GM19099 (cell line): ENCODE data around the gene ASTN2.

Source experiments
- POLR2A ChIP-seq: IDR thresholded peaks from 3 replicates; pipeline ENCODE4 v1.6.1; 2011; ENCODE audit warnings: low read depth; ENCODE audit not compliant: insufficient read length; ENCODE audit errors: extremely low read depth

Gene ASTN2

DNA sequence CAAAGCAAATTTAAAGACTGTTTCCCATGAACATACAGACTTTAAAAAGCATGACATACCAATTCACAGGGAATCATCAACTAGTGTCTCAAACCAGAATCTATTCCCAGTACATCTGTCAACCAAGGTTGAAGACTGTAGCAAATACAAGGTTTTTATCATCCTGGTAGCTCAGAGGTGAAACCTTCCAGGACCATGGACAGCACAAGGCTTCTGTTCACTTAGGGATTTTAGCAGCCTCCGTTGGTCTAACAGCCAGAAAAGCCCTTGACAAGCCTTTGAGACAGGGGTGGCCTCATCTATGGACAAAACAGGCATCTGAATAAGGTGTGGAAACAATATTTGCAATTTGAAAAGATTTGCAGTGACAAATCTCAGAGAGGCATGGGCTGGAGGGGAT, 608.8 kb downstream of the ASTN2 start:
- TF ChIP-seq POLR2A, result no peak

DNA sequence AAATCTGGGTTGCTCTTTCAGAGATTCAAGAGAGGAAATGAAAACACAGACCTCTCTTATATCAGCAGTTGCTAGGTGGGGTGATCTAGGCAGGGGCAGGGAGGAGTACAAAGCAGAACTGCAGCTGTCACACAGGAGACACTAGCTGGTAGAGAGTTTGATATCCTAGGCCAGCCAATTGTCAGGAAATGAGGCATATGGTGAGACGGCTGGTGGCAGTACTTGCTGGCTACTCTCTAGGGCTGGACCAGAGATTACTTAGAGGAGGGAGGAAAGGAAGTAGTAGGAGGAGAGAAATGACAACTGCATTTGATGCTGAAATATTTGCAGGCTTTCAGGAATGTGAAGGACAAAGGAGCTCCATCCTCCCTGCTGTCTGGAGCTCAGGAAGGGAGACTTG, 614.0 kb downstream of the ASTN2 start:
- TF ChIP-seq POLR2A, result no peak

DNA sequence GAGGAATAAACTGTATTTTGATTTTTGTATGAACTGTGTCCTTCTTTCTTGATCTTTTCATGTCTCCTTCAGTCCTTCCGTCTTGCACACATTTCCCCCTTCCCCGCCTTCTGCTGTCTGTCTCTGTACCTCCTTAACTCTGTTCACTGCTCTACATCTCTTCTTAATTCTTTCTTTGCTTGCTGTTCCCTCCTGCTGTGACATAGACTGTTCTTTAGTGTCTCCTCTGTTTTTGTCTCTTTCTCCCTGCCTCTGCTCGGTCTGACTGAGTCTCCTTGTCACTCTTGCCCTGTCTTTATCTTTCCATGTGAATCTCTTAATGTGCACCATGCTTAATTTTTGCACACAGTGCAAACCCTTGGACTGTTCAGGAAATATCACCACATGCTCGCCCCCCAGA, 614.8 kb downstream of the ASTN2 start:
- TF ChIP-seq POLR2A, result no peak

DNA sequence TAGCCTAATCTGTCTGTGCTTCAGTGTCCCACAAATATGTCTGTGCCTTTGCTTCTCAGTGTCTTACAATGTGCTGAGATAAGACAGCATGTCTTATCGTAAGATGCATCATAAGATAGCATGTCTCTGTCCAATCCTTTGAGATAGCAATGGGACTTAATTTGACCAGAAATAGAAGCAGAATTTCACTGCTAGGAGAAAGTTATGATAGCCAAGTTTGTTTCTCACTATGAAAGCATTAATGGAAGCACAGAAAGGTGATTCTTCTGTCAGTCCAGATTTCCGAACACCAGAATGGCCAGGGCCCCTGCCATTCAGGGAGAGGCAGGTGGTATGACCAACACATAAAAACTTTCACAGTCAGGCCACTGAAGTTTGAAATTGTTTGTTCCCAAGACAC, 616.3 kb downstream of the ASTN2 start:
- TF ChIP-seq POLR2A, result no peak

DNA sequence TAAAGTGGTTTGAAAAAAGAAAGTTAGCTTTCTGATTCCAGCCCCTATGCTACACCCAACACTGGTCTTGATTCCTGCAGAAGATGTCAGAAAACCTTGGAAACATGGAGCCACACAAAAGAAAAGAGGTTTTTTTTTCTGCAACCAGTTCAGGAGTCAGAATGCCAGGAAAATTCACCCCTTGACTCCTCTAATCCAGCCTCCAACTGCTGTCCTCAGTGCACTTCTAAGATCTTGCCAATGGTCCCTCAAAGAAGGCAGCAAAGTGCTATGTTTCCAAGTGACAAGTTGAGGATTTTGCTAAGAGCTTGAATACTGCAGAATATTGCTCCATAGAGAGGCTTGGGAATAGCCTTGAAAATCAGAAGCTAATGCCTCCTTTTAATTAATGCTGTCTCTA, 617.6 kb downstream of the ASTN2 start:
- no peak for TF ChIP-seq POLR2A

DNA sequence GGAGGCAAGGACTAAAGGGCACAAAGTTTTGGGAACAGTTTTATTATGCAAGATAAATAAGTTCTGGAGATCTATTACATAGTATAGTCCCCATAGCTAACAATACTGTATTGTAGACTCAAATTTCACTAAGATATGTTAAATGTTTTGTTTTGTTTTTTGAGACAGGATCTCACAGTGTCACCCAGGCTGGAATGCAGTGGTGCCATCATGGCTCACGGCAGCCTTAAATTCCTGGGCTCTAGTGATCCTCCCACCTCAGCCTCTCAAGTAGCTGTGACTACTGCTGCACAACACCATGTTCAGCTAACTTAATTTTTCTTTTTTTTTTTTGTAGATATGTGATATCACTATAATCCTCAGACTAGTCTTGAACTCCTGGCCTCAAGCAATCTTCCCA, 618.2 kb downstream of the ASTN2 start:
- TF ChIP-seq POLR2A, result no peak

DNA sequence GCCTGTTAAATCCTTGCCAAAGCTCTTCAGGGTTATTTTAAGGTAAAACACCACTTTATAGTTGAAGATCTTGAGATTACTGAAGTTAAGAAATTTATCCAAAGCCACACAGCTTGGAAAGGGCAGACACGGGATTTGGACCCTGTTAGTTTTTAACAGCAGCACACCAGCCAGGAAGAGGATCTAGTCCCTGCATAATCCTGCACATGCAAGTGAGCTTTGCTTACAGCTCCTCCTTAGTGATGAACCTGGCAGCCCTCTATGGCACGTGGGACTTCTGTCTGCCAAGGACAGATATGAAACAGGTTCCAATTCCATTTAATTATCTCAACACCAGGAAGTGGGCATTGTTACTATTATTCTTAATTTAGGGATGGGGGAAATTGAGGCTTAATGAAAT, 619.0 kb downstream of the ASTN2 start:
- no peak for TF ChIP-seq POLR2A

DNA sequence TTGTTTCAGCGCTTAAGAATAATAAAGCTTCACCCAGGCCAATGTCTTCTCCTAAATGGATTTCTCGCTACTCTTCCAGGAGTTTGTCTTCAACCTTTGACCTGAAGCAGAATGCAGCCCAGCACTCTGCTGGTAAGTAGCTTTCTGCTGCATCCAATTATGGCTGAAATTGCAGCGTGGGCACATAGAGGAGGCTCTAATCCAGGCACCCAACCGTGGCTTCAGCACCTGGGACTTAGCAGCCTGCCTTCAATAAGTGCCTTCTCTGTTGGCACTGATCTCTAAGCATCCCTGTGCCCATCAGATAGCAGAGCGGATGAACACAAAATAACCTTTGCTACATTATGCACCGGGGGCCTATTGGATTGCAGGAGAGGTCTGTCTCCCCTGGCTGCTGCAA, 622.6 kb downstream of the ASTN2 start:
- TF ChIP-seq POLR2A, result no peak

DNA sequence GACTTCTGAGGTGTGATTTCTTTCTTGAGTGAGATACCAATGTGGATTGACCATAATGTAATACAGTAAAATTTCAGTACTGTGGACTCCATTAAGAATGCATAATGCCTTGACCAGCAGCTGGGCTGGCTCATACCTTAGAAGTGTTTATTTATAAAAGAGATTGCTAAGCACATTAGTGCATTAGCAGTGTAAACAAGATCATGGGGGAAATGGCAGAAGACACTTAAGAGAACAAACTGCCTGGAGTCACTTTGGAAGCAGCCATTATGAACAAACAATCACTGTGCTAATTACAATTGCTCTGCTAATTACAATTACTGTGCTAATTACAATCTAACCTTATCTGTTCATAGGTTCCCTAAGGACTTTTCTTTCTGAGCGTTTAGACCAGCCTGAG, 623.5 kb downstream of the ASTN2 start:
- TF ChIP-seq POLR2A, result no peak

DNA sequence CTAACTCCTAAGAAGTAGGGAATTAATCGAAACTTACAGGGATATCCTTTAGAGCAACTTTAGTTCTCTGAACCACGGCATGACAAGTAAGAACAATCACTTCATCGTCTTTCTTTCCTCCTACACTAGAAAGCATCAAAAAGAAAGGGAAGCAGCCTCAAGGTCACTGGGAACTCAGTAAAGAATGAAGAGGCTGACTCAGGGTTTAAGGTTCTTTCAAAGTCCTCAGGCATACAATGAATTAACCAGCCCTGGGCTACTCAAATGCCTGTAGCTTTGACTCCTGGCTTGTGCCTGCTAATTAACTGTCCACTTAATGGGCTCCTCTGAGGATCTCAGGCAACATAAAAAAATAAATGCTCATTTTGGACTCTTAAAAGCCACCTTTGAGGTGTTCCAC, 625.8 kb downstream of the ASTN2 start:
- TF ChIP-seq POLR2A, result no peak

DNA sequence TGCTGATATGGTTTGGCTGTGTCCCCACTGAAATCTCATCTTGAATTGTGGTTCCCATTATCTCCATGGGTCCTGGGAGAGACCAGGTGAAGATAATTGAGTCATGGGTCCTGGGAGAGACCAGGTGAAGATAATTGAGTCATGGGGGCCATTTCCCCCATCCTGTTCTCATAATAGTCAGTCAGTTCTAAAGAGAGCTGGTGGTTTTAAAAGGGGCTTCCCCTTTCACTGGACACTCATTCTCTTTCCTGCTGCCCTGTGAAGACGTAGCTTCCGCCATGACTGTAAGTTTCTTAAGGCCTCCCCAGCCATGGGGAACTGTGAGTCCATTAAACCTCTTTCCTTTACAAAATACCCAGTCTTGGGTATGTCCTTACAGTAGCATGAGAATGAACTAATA, 628.1 kb downstream of the ASTN2 start:
- no peak for TF ChIP-seq POLR2A

DNA sequence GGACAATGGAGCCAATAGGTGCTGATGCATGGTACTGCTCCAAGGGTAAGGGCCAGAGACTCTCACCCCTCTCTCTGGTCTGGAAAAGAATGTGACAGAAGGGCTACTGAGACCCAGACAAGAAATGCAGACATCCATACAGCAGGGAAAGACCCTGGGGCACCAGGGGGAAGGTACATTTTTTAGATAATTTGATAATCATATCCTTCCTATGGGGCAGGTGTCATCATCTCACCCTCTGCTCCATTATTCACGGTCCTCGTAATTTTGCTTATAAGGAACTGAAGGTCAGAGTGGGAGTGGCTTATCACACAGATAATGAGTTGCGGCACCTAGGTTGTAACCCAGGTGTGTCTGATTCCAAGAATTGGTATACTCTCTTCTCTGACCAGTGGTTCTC, 637.7 kb downstream of the ASTN2 start:
- TF ChIP-seq POLR2A, result no peak

DNA sequence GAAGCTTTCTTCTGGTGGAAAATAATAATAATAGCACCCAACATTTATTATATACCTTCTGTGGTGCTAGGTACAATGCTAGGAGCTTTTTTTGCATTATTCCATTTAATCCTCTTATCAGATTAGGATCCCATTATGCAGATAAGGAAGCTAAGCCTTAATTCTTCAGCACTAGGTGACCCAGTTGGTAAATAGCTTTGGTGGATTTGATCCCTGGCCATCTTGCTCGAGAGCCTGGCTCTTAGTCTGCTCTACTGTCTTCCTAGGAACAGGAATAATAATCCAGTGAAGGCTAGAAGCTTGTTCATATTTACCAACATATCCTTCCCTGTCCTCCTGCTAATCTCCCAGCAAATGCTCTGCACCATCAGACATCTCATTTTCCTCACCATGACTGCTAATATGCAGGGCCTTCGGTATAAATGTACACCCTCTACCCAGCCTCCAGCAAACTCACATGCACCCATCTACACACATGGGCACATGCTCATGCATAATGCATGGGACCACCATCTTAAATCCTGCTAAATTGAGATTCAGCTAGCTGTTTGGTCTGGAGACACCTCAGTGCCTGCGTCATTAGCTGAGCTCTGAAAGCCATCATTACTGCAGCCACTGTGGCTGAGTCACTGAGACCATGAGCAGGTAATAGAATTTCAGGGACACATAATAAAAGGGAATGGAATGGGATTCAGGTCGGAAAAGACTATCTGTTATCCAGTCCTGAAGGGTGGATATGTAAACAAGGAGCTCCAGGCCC, 640.3 kb downstream of the ASTN2 start:
- no peak for TF ChIP-seq POLR2A

DNA sequence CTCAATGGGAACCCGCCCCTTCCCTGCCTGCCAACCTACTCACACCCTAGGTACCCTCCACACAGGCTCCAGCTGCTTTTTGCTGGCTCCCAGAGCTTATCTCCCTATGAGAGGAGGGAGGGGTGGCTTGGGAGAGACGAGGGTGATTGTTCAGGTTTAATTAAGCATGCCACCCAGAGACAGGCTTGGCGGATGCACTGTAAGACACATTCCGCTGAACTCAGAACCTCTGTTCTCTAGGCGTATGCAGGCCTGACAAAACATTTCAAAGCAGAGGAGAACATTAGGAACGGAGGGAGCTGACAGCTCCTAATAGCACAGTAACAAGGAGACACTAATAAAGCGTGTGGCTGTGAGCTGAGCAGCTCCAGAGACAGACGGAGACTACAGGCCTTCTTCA, 647.6 kb downstream of the ASTN2 start:
- no peak for TF ChIP-seq POLR2A

DNA sequence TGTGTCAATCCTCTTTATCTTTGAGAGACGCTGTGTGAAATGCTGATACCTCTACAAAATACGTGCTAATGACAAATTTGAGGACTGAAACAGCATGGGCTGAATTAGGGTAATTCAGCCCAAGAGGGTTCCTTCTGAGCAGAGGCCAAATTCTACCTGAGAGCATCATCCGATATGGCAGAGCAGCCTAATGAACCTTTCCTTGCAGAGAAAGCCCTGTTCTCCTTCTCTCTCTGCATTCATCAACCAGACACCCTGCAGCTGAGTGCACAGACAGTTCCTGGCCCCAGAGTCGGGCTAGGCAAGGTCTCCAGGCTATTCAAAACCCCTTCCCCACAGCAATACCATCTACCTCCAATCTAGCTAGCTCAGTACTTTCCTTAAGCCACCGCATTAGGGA, 649.8 kb downstream of the ASTN2 start:
- TF ChIP-seq POLR2A, result no peak

DNA sequence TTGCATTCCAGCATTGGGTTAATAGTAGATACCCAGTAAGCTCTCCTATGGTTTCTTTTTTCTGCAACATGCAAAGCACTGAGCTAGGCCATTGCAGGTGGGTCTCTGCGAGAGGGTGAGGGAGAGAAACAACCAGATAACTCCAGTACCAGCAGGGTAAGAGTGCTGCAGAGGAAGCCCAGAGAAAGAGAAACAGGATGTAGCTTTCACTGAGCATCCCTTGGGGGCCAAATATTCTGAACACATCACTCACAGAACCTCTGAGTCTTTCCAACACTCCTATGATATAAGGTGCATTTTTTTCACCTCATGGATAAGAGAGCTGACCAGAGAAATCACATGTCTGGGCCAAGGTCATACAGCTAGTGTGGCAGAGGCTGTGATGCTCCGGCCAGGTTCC, 651.1 kb downstream of the ASTN2 start:
- TF ChIP-seq POLR2A, result no peak

DNA sequence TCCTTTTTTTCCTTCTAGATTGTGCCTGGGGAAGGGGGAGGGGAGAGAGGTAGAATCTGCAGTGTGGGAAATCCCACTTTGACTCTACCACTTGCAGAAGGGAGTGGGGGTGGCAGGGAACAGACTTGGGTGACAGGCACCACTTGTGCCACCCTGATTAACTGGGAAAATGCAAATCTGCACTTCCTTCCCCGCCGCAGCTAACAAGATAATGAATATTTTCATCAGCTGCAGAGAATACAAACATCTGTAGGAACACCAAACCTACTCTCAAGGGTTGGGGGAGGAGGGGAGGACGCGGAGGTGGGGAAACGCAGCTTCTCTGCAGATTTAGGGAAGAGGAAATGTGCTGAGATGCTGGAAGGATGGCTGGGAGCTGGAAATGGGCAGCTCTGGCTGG, 654.2 kb downstream of the ASTN2 start:
- no peak for TF ChIP-seq POLR2A
